Naive B cell (primary cell): ENCODE results near the gene B3GNT9. TPM values are rescaled to one million over a fixed set of nuclear protein-coding genes. Genes with fewer than 3 reads are reported as not detected.

ENCODE experiments used
- ATAC-seq, 2 donors: fragments of 150-1000 bp; cut with Tn5 transposase; 2 replicates each; pipeline ENCODE4 v1.10.0; 2021; ENCODE audit warnings: low read depth in 2 of 2, mild to moderate bottlenecking in 2 of 2, moderate library complexity in 2 of 2
- DNase-seq: peaks from one replicate; pipeline ENCODE4 v3.0.0; 2022
- H3K27ac Mint-ChIP-seq, 6 donors: one replicate each; pipeline ENCODE4 v1.8.0; 2020 to 2022; ENCODE audit warnings: mild to moderate bottlenecking in 6 of 6, mixed read lengths in 6 of 6, moderate library complexity in 5 of 6, inconsistent platforms in 2 of 6
- H3K27me3 Mint-ChIP-seq, 3 donors: one replicate each; pipeline ENCODE4 v1.8.0; 2021 to 2022; ENCODE audit warnings: mixed read lengths in 3 of 3, mild to moderate bottlenecking in 1 of 3
- H3K36me3 Mint-ChIP-seq, 2 donors: one replicate each; pipeline ENCODE4 v1.8.0; 2020 to 2022; ENCODE audit warnings: mixed read lengths in 2 of 2, inconsistent platforms in 1 of 2, mild to moderate bottlenecking in 1 of 2
- H3K4me1 Mint-ChIP-seq, 3 donors: one replicate each; pipeline ENCODE4 v1.8.0; 2020 to 2022; ENCODE audit warnings: mixed read lengths in 3 of 3, inconsistent platforms in 1 of 3, mild to moderate bottlenecking in 1 of 3, moderate library complexity in 1 of 3
- H3K4me3 Mint-ChIP-seq, 8 donors: one replicate each; pipeline ENCODE4 v1.8.0; 2020 to 2022; ENCODE audit warnings: mild to moderate bottlenecking in 8 of 8, mixed read lengths in 8 of 8, moderate library complexity in 8 of 8, inconsistent platforms in 2 of 8
- H3K9me3 Mint-ChIP-seq, 7 donors: one replicate each; pipeline ENCODE4 v1.8.0; 2020 to 2022; ENCODE audit warnings: mixed read lengths in 7 of 7, mild to moderate bottlenecking in 5 of 7, inconsistent platforms in 2 of 7, moderate library complexity in 1 of 7
- polyA plus RNA-seq, 6 donors: library from polyadenylated mRNA; unstranded; fragments of 300-500 nt; fragmentation: Illumina TruSeq; gene quantifications; one replicate each; pipeline ENCODE4 v1.2.3, GENCODE V29; 2021; ENCODE audit warnings: low read depth in 6 of 6

Gene B3GNT9
- polyA plus RNA-seq, 6 donors from 2014 or later = 0.09 to 0.73 (median 0.36) TPM; not detected in 2

DNA sequence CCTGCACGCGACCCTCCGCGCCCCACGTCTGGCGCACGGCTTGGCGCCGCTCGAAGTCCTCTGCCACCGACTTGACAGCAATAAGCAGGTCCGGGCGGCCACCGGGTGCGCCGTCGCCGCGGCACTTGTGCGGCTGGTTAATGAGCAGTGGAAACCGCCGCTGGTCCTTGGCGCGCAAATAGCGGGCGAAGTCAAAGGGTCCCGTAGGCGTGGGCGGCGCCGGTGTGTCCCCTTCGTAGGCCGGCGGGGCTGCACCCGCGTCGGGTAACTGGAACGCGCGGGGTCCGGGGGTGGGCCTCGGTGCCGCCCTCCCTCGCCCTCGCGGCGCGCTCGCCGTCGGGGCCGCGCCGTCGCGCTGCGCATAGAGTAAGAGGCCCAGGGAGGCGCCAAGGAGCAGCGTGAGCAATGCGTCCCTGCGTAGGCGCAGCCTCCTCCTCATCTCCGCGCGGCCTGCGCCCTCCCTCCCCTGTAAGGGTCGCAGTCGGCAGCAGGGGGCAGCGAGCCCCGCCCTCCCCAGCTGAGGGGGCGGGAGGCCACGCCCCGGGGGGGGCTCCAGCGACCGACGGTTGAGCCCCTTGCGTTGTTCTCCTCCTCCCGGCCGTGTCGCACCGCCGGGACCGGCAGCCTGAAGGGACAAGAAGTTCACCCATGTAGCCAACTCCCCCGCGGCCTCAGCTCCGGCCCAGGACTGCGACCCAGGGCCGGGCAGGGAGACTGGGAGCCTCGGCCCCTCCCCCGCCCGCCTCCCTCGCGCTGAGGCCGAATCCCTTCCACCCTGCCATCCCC lies 558 bp downstream of the B3GNT9 start:
- DNase-seq (no peak), ATAC-seq (peak; percentile 50 to 56)
- Mint-ChIP-seq H3K27me3 (peaks cover 10 to 47% (median 29%) of the 10 kb centered on the region in 3 donors), H3K27ac (no peak overlapping the region), H3K9me3 (no peaks in the 10 kb centered on the region), H3K4me1 (peaks cover 21 to 27% (median 23%) of the 10 kb centered on the region in 3 donors), H3K36me3 (peaks cover 28 to 34% of the 10 kb centered on the region in 2 donors), H3K4me3 (peak overlapping the region in 2 of 8 donors; percentile 60 to 74)

- H3K4me3 Mint-ChIP-seq = peak overlapping the region in 6 of 8 donors; percentile 10 to 50 (median 32)
- DNase-seq (no peak), ATAC-seq (no peak)
- H3K27ac Mint-ChIP-seq = no peak overlapping the region
- peaks cover 18 to 27% (median 21%) of the 10 kb centered on the region in 3 donors for H3K4me1 Mint-ChIP-seq
- peaks cover 32 to 41% of the 10 kb centered on the region in 2 donors for H3K36me3 Mint-ChIP-seq
- H3K27me3 Mint-ChIP-seq = peaks cover 10 to 44% (median 29%) of the 10 kb centered on the region in 3 donors
- H3K9me3 Mint-ChIP-seq = no peaks in the 10 kb centered on the region
Observed at GRCh38 chr16:67149276-67150046, 1.3 kb downstream of the B3GNT9 start.

- Mint-ChIP-seq H3K4me3 (peak overlapping the region in 7 of 8 donors; percentile 10 to 50 (median 32)), H3K9me3 (no peaks in the 10 kb centered on the region), H3K36me3 (peaks cover 37 to 45% of the 10 kb centered on the region in 2 donors), H3K4me1 (peaks cover 18 to 21% (median 20%) of the 10 kb centered on the region in 3 donors), H3K27me3 (peaks cover 10 to 44% (median 29%) of the 10 kb centered on the region in 3 donors), H3K27ac (no peak overlapping the region)
- DNase-seq (no peak), ATAC-seq (no peak)
Observed at GRCh38 chr16:67148656-67149275, 2.0 kb downstream of the B3GNT9 start.

DNA sequence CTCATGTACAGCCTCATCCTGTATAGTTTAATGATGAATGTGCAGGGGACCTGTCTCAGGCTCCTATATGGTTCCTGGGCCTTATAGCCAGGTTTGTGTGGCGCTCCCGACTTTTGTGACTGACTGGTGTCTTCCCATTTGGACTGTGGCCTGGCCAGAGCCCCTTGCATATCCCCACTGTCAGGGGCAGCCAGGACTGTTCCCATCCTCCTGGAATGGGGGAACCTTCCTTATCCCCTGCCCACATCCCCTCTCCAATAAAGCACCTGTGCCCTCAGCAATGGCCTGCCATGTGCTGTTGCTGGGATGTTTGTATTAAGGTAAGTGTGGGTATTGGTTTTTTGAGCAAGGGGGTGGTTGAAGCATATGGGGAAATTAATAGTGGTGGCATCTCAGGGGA lies 2.6 kb downstream of the B3GNT9 start:
- H3K36me3 Mint-ChIP-seq = peaks cover 37 to 50% of the 10 kb centered on the region in 2 donors
- H3K4me3 Mint-ChIP-seq = peak overlapping the region in 1 of 8 donors; percentile 10
- DNase-seq (no peak), ATAC-seq (no peak)
- H3K27ac Mint-ChIP-seq = no peak overlapping the region
- peaks cover 10 to 42% (median 29%) of the 10 kb centered on the region in 3 donors for H3K27me3 Mint-ChIP-seq
- H3K4me1 Mint-ChIP-seq = peaks cover 16 to 18% (median 17%) of the 10 kb centered on the region in 3 donors
- no peaks in the 10 kb centered on the region for H3K9me3 Mint-ChIP-seq

DNA sequence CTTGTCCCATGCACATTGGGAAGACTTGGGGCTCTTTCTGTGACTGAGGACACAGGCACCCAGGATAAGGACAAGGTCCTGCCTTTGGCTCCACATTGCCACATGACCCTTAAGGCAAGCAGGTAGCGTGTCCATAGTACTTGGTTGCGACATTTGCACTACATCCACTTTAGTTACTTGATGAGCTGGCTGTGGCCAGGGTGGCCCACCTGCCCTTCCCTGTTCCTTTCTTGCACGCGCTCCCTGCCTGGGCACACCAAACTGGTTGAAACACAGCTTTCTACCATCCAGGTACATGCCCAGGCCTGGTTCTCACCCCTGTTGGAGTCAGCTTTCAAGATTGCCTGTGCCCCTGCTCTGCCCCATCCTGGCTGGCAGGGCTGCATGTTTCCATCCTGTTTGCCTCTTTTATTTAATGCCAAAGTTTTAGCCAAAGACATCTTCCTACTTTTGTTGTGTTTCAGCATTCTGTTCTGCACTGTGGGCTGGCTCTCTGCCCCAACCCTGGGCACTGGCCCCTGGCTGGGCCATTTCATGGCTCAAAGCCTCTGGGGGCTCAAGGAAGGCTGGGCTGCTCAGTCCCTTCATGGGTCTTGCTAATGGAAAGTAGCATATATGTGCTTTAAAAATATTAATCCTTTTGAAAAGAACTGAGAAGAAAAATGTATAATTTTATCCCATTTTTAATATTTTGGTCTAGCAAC lies 3.2 kb downstream of the B3GNT9 start:
- DNase-seq (no peak), ATAC-seq (no peak)
- H3K27ac Mint-ChIP-seq = no peak overlapping the region
- H3K4me3 Mint-ChIP-seq = no peak overlapping the region
- H3K9me3 Mint-ChIP-seq = no peaks in the 10 kb centered on the region
- H3K36me3 Mint-ChIP-seq = peaks cover 40 to 56% of the 10 kb centered on the region in 2 donors
- peaks cover 10 to 35% (median 29%) of the 10 kb centered on the region in 3 donors for H3K27me3 Mint-ChIP-seq
- H3K4me1 Mint-ChIP-seq = peaks cover 10 to 15% (median 11%) of the 10 kb centered on the region in 3 donors

DNA sequence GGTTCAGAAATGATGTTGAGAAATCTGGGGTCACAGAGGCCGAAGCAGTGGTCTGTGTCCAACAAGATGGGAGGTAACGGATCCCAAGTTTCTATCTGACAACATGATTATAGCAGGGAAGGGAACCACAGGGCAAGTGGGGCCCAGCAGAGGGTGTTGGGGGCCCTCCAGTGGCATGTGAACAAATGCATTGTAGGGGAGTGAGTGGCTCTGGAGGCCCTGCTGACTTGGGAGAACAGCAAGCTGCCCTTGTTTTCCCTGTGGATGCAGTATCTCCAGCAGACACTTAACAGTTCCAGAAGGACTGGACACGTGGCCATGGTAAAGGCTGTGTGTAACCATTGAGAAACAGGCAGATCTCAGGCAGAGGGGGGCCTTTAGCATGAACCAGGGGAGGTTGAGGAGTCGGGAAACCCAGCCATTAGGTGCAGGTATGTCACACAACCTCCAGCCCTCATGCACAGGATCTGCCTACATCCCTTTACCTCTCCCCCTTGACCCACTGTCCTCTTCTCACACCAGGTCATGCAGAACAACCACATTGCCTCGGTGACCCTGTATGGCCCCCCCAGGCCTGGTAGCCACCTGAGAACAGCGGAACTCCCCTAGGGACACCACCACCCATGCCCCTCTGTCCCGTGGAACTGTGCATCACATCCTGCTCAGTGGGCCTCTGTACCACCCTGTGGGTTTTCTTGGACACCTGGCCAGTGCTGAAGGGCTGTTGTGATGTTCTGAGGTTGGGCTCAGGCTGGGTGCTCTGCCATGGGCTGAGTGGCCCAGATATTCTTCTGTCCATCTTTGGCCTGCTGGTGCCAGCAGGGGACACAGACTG lies 4.1 kb downstream of the B3GNT9 start:
- H3K4me3 Mint-ChIP-seq = peak overlapping the region in 1 of 8 donors; percentile 70
- H3K27ac Mint-ChIP-seq = peak overlapping the region in 2 of 6 donors; percentile 2 to 38
- DNase-seq (no peak), ATAC-seq (no peak)
- no peaks in the 10 kb centered on the region for H3K9me3 Mint-ChIP-seq
- H3K36me3 Mint-ChIP-seq = peaks cover 40 to 57% of the 10 kb centered on the region in 2 donors
- peaks cover 7 to 13% (median 9%) of the 10 kb centered on the region in 3 donors for H3K4me1 Mint-ChIP-seq
- H3K27me3 Mint-ChIP-seq = peaks cover 10 to 32% (median 29%) of the 10 kb centered on the region in 3 donors

DNA sequence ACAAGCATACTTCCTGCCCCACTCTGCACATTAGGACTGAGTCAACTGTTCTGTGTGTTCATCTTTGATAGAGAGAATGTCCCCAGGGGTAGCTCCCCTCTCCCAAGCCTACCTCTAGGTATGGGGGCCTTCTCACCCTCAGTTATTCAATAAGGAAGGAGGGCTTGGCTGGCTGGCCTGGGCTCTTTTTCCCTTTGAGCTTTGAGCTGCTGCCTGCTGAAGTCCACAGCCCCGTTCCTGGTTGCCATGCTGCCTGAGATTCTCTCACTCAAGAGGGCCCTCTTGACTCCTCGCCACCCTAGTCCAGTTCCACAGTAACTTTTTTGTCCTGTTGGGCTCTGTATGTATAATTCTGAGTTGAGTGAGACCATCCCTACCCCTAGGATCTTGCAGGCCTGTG lies 5.1 kb downstream of the B3GNT9 start:
- Mint-ChIP-seq H3K9me3 (no peaks in the 10 kb centered on the region), H3K36me3 (peaks cover 45 to 63% of the 10 kb centered on the region in 2 donors), H3K27ac (no peak overlapping the region), H3K27me3 (peaks cover 10 to 23% (median 23%) of the 10 kb centered on the region in 3 donors), H3K4me1 (peaks cover 0 to 7% (median 3%) of the 10 kb centered on the region in 3 donors), H3K4me3 (no peak overlapping the region)
- DNase-seq = no peak
- no peak for ATAC-seq

DNA sequence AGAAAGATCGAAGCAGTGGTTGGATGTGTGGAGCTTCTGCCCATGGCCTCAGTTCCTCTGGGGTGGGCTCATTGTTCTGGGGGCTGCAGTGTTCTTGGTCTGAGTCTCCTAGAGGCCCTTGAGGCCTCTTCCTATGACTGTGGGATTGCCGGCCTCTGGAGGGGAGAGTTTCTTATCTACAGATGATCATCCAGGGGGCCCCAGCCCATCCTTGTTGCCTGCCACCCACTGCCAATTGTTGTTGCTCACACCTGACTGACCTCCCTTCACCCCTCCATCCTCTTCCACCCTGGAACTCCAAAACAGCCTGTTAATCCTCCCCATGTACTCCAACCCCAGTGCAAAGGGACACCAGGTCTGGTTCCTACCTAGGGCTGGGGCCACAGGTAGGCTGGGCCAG lies 5.9 kb downstream of the B3GNT9 start:
- Mint-ChIP-seq H3K27me3 (peaks cover 10 to 23% (median 23%) of the 10 kb centered on the region in 3 donors), H3K4me3 (no peak overlapping the region), H3K27ac (no peak overlapping the region), H3K36me3 (peaks cover 51 to 71% of the 10 kb centered on the region in 2 donors), H3K4me1 (peaks cover 0 to 7% (median 3%) of the 10 kb centered on the region in 3 donors), H3K9me3 (no peaks in the 10 kb centered on the region)
- ATAC-seq (no peak), DNase-seq (no peak)

DNA sequence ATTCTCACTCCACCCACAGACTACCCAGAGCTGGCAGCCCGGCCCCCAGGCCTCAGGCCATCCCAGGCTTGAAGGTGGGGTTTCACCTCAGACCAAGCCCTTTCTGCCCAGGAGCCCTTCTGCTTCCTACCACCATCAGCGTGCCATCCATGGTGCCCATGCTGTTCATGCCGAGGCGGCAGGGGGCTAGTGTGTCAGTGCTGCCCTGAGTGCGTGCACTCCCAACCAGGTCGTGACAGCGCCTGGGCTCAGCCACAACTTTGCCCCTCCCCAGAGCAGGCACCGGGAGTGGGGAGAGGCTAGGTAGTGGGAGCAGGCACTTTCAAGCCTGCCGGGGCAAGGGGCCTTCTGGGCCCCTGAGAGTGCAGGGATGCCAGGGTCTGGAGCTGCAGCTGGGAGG lies 8.5 kb downstream of the B3GNT9 start:
- DNase-seq = no peak
- Mint-ChIP-seq H3K4me3 (no peak overlapping the region), H3K27ac (no peak overlapping the region), H3K4me1 (peaks cover 0 to 3% (median 0%) of the 10 kb centered on the region in 3 donors), H3K27me3 (peaks cover 0 to 2% (median 0%) of the 10 kb centered on the region in 3 donors), H3K36me3 (peaks cover 41 to 57% of the 10 kb centered on the region in 2 donors), H3K9me3 (no peaks in the 10 kb centered on the region)
- ATAC-seq = no peak

GRCh38 chr16:67141391-67141790 lies 9.4 kb downstream of the B3GNT9 start:
- H3K9me3 Mint-ChIP-seq = no peaks in the 10 kb centered on the region
- ATAC-seq (no peak), DNase-seq (no peak)
- H3K4me3 Mint-ChIP-seq = no peak overlapping the region
- H3K27me3 Mint-ChIP-seq = no peaks in the 10 kb centered on the region
- no peak overlapping the region for H3K27ac Mint-ChIP-seq
- peaks cover 32 to 52% of the 10 kb centered on the region in 2 donors for H3K36me3 Mint-ChIP-seq
- peaks cover 0 to 3% (median 0%) of the 10 kb centered on the region in 3 donors for H3K4me1 Mint-ChIP-seq

GRCh38 chr16:67137605-67138004 lies 13.2 kb downstream of the B3GNT9 start:
- DNase-seq = no peak
- Mint-ChIP-seq H3K27me3 (no peaks in the 10 kb centered on the region), H3K4me3 (no peak overlapping the region), H3K36me3 (peaks cover 23 to 24% of the 10 kb centered on the region in 2 donors), H3K27ac (no peak overlapping the region), H3K4me1 (peaks cover 0 to 3% (median 0%) of the 10 kb centered on the region in 3 donors), H3K9me3 (no peaks in the 10 kb centered on the region)
- ATAC-seq = no peak

DNA sequence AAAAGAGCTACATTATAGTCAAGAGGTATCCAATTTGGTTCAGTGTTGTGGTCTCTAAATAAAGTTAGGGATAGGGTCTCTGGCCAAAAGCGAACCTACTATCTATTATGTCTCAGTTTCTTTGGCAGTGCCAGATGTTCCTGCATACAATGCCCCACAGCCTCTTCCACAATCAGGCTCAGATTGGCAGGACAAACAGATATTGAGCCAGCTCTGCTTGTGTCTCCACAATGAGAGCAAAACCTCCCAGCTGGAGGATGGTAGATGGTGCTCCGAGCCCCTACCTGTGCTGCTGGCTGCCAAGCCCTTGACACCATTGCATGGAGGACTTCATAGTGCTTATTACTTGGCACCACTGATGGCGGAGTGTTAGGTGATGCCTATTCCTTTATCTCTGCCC lies 21.4 kb downstream of the B3GNT9 start:
- H3K27ac Mint-ChIP-seq = no peak overlapping the region
- peaks cover 20 to 27% of the 10 kb centered on the region in 2 donors for H3K36me3 Mint-ChIP-seq
- H3K27me3 Mint-ChIP-seq = no peaks in the 10 kb centered on the region
- DNase-seq = no peak
- H3K4me3 Mint-ChIP-seq = no peak overlapping the region
- ATAC-seq = no peak
- H3K4me1 Mint-ChIP-seq = peaks cover 0 to 5% (median 0%) of the 10 kb centered on the region in 3 donors
- H3K9me3 Mint-ChIP-seq = no peaks in the 10 kb centered on the region
